Left ventricle myocardium inferior (tissue), 1 donor: ENCODE data around the gene PREPL. TPM values are rescaled to one million over a fixed set of nuclear protein-coding genes. Genes with fewer than 3 reads are reported as not detected.

Experiments used
- DNase-seq: peaks from one replicate; pipeline ENCODE4 v3.0.0-alpha.2; 2020
- H3K27ac ChIP-seq: fragments of 200-600 bp; replicated peaks from 2 replicates; pipeline ENCODE4 v1.8.0; 2021
- H3K27me3 ChIP-seq: fragments of 200-600 bp; 2 replicates; pipeline ENCODE4 v1.8.0; 2021; ENCODE audit warnings: low read depth
- H3K36me3 ChIP-seq: fragments of 200-600 bp; 2 replicates; pipeline ENCODE4 v1.8.0; 2021
- H3K4me1 ChIP-seq: fragments of 200-600 bp; 2 replicates; pipeline ENCODE4 v1.8.0; 2021
- H3K4me3 ChIP-seq: fragments of 200-600 bp; 2 replicates; pipeline ENCODE4 v1.8.0; 2021; ENCODE audit warnings: mild to moderate bottlenecking, moderate library complexity
- H3K9me3 ChIP-seq: fragments of 200-600 bp; replicated peaks from 2 replicates; pipeline ENCODE4 v1.8.0; 2021
- intact Hi-C: fragments of 100-400 bp; cut with micrococcal nuclease; formaldehyde crosslinking; loops from one replicate; pipeline ENCODE4 v1.11.0; 2022
- total RNA-seq: library from RNA; stranded (reverse); fragmentation: NEBNext Ultra II Directional; extraction: Animal tissue kit (Norgen Biotek cat#: 25700); gene quantifications from one replicate; pipeline ENCODE4 v1.2.1, GENCODE V29; 2021
- TF ChIP-seq, protein P1 (sequence below): fragments of 200-600 bp; IDR thresholded peaks from 2 replicates; pipeline ENCODE4 v1.8.0; 2021; ENCODE audit warnings: antibody characterized with exemption, mild to moderate bottlenecking, borderline replicate concordance
- donor health status: DM: no; HTN: yes; CAD: no; lungs with severe emphysema.

The PREPL gene
- total RNA-seq, 1 donor from 2014 or later: 86.1 TPM

DNA sequence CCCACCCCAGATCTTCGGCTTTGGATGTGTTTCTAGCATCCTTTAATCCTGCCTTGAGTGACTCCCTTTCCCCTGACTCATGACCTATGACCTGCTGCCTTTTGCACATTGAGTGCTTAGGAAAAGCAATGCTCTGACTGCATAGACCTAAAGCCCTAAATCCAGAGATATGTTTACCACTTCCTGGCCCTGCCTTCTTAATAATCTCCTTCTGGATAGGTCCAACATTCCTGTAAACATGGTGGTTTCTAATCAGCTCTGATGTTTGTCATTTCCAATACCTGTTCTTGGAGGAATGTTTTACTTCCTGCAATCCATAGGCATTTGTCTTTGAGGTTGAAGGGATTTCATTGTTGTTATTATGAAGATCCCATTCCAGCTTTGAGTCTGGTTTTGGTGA, 83.8 kb downstream of the PREPL start:
- Histone ChIP-seq H3K36me3 (no peaks in the 10 kb centered on the region), H3K9me3 (no peaks in the 10 kb centered on the region), H3K4me3 (no peak overlapping the region), H3K27me3 (no peaks in the 10 kb centered on the region), H3K4me1 (no peaks in the 10 kb centered on the region), H3K27ac (no peak overlapping the region)
- TF ChIP-seq, protein P1, sequence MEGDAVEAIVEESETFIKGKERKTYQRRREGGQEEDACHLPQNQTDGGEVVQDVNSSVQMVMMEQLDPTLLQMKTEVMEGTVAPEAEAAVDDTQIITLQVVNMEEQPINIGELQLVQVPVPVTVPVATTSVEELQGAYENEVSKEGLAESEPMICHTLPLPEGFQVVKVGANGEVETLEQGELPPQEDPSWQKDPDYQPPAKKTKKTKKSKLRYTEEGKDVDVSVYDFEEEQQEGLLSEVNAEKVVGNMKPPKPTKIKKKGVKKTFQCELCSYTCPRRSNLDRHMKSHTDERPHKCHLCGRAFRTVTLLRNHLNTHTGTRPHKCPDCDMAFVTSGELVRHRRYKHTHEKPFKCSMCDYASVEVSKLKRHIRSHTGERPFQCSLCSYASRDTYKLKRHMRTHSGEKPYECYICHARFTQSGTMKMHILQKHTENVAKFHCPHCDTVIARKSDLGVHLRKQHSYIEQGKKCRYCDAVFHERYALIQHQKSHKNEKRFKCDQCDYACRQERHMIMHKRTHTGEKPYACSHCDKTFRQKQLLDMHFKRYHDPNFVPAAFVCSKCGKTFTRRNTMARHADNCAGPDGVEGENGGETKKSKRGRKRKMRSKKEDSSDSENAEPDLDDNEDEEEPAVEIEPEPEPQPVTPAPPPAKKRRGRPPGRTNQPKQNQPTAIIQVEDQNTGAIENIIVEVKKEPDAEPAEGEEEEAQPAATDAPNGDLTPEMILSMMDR: no peak
- intact Hi-C loops: no loop called here
- DNase-seq: no peak

DNA sequence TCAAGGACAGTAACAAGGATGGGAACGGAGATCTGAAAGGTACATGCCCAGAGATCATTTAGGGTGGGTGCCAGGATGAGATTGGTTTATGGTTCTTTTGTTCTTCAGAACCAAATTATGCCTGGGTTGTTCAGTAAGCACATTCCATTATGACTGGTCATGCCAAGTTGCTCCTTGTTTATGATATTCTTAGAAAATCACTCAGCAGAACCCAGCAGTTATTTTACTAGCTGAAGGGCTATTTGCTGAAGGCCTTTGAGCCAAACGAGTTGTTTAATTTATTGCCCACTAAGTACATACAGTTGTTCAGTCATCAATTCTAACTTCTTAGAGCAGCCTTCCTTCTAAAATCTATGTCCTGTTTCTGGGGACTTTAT, 85.4 kb downstream of the PREPL start:
- intact Hi-C loops: no loop called here

DNA sequence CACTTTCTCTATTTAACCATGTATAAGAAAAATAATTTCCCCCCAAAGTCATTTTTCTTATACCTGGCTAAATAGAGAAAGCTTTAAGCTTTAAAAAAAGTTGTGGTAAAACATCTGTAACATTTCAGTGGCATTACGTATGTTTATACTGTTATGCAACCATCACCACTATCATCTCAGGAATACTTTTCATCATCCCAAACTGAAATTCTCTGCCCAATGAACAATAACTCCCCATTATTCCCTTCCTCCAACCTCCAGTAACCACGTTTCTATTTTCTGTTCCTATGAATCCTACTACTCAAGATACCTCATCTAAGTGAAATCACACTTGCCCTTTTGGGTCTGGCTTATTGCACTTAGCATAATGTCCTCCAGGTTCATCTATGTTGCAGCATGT, 87.7 kb downstream of the PREPL start:
- Histone ChIP-seq H3K27ac (no peak overlapping the region), H3K36me3 (no peaks in the 10 kb centered on the region), H3K9me3 (no peaks in the 10 kb centered on the region), H3K4me3 (no peak overlapping the region), H3K4me1 (no peaks in the 10 kb centered on the region), H3K27me3 (no peaks in the 10 kb centered on the region)
- intact Hi-C loops: no loop called here
- no peak for DNase-seq
- TF ChIP-seq, protein P1: no peak

More for the DNA sequence above, 85.4 kb downstream of the PREPL start:
- TF ChIP-seq, protein P1: no peak
- Histone ChIP-seq H3K9me3 (no peaks in the 10 kb centered on the region), H3K27me3 (no peaks in the 10 kb centered on the region), H3K27ac (no peak overlapping the region), H3K4me3 (no peak overlapping the region), H3K36me3 (no peaks in the 10 kb centered on the region), H3K4me1 (no peaks in the 10 kb centered on the region)
- DNase-seq: no peak

DNA sequence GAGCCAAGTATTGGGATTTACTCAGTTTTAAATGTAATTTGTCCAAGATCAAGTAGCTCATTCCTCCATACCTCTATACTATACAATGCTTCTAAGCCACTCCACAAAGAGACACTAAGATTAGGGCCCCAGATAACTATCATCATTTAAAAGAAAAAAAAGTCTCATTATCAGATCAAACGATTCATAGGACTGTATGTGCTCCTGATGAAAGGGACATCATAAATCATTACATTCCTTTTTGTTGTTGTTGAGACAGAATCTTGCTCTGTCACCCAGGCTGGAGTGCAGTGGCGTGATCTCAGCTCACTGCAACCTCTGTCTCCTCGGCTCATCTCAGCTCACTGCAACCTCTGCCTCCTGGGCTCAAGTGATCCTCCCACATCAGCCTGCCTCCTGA, 88.2 kb downstream of the PREPL start:
- no peak overlapping the region for H3K27ac ChIP-seq
- TF ChIP-seq, protein P1: no peak
- DNase-seq: no peak
- peaks cover 5% of the 10 kb centered on the region for H3K4me1 ChIP-seq
- H3K4me3 ChIP-seq: no peak overlapping the region
- no peaks in the 10 kb centered on the region for H3K36me3 ChIP-seq
- H3K27me3 ChIP-seq: no peaks in the 10 kb centered on the region
- no peaks in the 10 kb centered on the region for H3K9me3 ChIP-seq
- intact Hi-C loops: no loop called here

DNA sequence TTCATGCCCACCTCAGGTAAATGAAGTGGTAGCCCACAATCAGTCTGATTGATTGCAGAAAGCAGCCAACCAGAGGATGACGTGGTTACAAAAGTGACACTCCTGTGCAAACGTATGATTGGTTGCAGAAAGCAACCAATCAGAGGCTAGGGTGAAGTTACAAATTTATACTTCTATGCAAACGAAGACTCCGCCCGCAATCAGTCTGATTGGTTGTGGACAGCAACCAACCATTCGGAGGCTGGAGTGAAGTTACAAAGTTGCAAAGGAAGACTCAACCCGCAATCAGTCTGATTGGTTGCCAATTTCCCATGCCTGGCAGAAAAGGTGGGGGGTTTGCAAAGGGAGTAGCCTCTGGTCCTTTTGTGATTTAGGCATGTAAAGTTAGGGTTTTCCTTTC, 90.0 kb downstream of the PREPL start:
- peaks cover 14% of the 10 kb centered on the region for H3K4me1 ChIP-seq
- H3K27me3 ChIP-seq: no peaks in the 10 kb centered on the region
- H3K36me3 ChIP-seq: no peaks in the 10 kb centered on the region
- no peak overlapping the region for H3K4me3 ChIP-seq
- intact Hi-C loops: no loop called here
- H3K9me3 ChIP-seq: no peaks in the 10 kb centered on the region
- TF ChIP-seq, protein P1: no peak
- no peak overlapping the region for H3K27ac ChIP-seq
- no peak for DNase-seq

DNA sequence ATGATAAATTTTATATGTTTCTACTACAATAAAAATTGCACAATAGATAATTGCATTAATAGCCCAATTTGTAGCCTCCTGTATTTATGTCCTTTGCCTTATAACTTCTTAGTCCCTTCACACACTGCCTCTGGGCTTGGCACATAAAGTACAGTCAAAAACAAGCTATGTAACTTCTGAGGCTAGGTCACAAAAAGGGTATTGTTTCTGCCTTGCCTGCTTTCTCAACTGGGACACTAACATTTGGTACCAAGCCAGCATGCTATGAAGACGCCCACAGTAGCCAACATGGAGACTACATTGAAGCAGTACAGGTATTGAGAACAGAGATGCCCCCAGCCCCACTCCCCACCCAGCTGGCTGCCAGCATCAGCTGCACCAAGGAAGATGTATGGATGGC, 91.5 kb downstream of the PREPL start:
- Histone ChIP-seq H3K27ac (no peak overlapping the region), H3K9me3 (no peaks in the 10 kb centered on the region), H3K36me3 (no peaks in the 10 kb centered on the region), H3K27me3 (no peaks in the 10 kb centered on the region), H3K4me3 (no peak overlapping the region), H3K4me1 (peaks cover 14% of the 10 kb centered on the region)
- intact Hi-C loops: no loop called here
- DNase-seq: no peak
- TF ChIP-seq, protein P1: no peak
